Measurements from ENCODE around the gene PPP2R5C.

Gene PPP2R5C

GRCh38 chr14:101958418-101959180, 197.1 kb downstream of the PPP2R5C start:
- no peak for DNase-seq (ENCODE audit: extremely low spot score)
- ChIA-PET CTCF (interaction anchor here (1.1 to 2.7 kb wide), 3 partner anchors 187 to 357 kb away, joined by 3 to 14 read pairs (median 4); no protein-coding TSS in a partner anchor), POLR2A (no interaction called here)
- no peak for TF ChIP-seq CTCF (IDR thresholded peaks at IDR 0.05; ENCODE audit: control extremely low read depth, extremely low read depth, low read depth, missing control alignments)

- CTCF ChIA-PET = interaction anchor here (0.7 to 3.3 kb wide), 7 partner anchors 8 to 357 kb away, joined by 3 to 20 read pairs (median 6); no protein-coding TSS in a partner anchor
- DNase-seq (ENCODE audit: extremely low spot score) = no peak
- TF ChIP-seq CTCF (IDR thresholded peaks at IDR 0.05; ENCODE audit: control extremely low read depth, extremely low read depth, low read depth, missing control alignments) = no peak
- POLR2A ChIA-PET = no interaction called here
Measured at GRCh38 chr14:101959277-101959676, 197.8 kb downstream of the PPP2R5C start.

- CTCF ChIA-PET = interaction anchor here (0.7 to 4.0 kb wide), 12 partner anchors 9 to 356 kb away, joined by 3 to 20 read pairs (median 6); no protein-coding TSS in a partner anchor
- no peak for DNase-seq (ENCODE audit: extremely low spot score)
- POLR2A ChIA-PET = no interaction called here
- TF ChIP-seq CTCF (IDR thresholded peaks at IDR 0.05; ENCODE audit: control extremely low read depth, extremely low read depth, low read depth, missing control alignments) = peak; percentile 24
Measured at GRCh38 chr14:101960225-101960624, 198.7 kb downstream of the PPP2R5C start.

- TF ChIP-seq CTCF (IDR thresholded peaks at IDR 0.05; ENCODE audit: control extremely low read depth, extremely low read depth, low read depth, missing control alignments) = peak; percentile 84
- peak; percentile 78 for DNase-seq (ENCODE audit: extremely low spot score)
- ChIA-PET POLR2A (no interaction called here), CTCF (interaction anchor here (0.6 to 4.0 kb wide), 28 partner anchors 8 to 358 kb away, joined by 3 to 20 read pairs (median 3); partner anchors contain the start of genes MOK and ZNF839)
Measured at GRCh38 chr14:101961011-101961721, 199.7 kb downstream of the PPP2R5C start.

GRCh38 chr14:101961746-101962502, 200.4 kb downstream of the PPP2R5C start:
- TF ChIP-seq CTCF (IDR thresholded peaks at IDR 0.05; ENCODE audit: control extremely low read depth, extremely low read depth, low read depth, missing control alignments) = no peak
- no peak for DNase-seq (ENCODE audit: extremely low spot score)
- ChIA-PET CTCF (interaction anchor here (0.6 to 4.0 kb wide), 29 partner anchors 8 to 357 kb away, joined by 3 to 20 read pairs (median 3); partner anchors contain the start of genes MOK and ZNF839), POLR2A (no interaction called here)

GRCh38 chr14:101962503-101962874, 201.0 kb downstream of the PPP2R5C start:
- no peak for DNase-seq (ENCODE audit: extremely low spot score)
- no peak for TF ChIP-seq CTCF (IDR thresholded peaks at IDR 0.05; ENCODE audit: control extremely low read depth, extremely low read depth, low read depth, missing control alignments)
- CTCF ChIA-PET = interaction anchor here (0.7 to 4.0 kb wide), 14 partner anchors 9 to 353 kb away, joined by 3 to 20 read pairs (median 3); no protein-coding TSS in a partner anchor
- POLR2A ChIA-PET = no interaction called here

Measured in GM10248 (cell line).